Esophagus muscularis mucosa (tissue), 4 donors: ENCODE data around the gene TMCC2. TPM values are rescaled to one million over a fixed set of nuclear protein-coding genes. Genes with fewer than 3 reads are reported as not detected.

Experiments
- DNase-seq: peaks from one replicate; pipeline ENCODE4 v3.0.0-alpha.2; 2017; ENCODE audit errors: extremely low spot score
- H3K27ac ChIP-seq, 4 donors: fragments of 200-600 bp; sonication (generic); replicated peaks in 1 of 4; 1 replicate in 3 of 4; 2 replicates in 1 of 4; pipeline ENCODE4 v1.5.1; 2016 to 2019; ENCODE audit warnings: mild to moderate bottlenecking in 1 of 4
- H3K27me3 ChIP-seq, 4 donors: fragments of 200-600 bp; sonication (generic); one replicate each; pipeline versions ENCODE4 v1.5.1 to v1.6.0; 2016 to 2019
- H3K36me3 ChIP-seq, 4 donors: fragments of 200-600 bp; sonication (generic); one replicate each; pipeline ENCODE4 v1.5.1; 2016 to 2019
- H3K4me1 ChIP-seq, 4 donors: fragments of 200-600 bp; sonication (generic); one replicate each; pipeline ENCODE4 v1.5.1; 2016 to 2019
- H3K4me3 ChIP-seq, 4 donors: fragments of 200-600 bp; sonication (generic); 1 replicate in 2 of 4; 2 replicates in 2 of 4; pipeline ENCODE4 v1.5.1; 2016 to 2019; ENCODE audit warnings: mild to moderate bottlenecking in 4 of 4, moderate library complexity in 1 of 4
- H3K9me3 ChIP-seq, 4 donors: fragments of 200-600 bp; sonication (generic); 1 replicate in 3 of 4; 2 replicates in 1 of 4; pipeline ENCODE4 v1.5.1; 2016 to 2019
- CTCF ChIP-seq, 3 experiments: fragments of 200-600 bp in 2 of 3; fragments of 450-650 bp in 1 of 3; sonication (generic) in 2 of 3; IDR thresholded peaks; one replicate each; pipeline ENCODE4 v1.5.1; 2017 to 2019; ENCODE audit warnings: antibody characterized with exemption in 3 of 3, mild to moderate bottlenecking in 2 of 3, moderate library complexity in 1 of 3
- EP300 ChIP-seq: sonication (generic); formaldehyde crosslinking; IDR thresholded peaks from one replicate; pipeline ENCODE4 v1.6.1; 2017; ENCODE audit warnings: antibody characterized with exemption
- POLR2A ChIP-seq: fragments of 450-650 bp; IDR thresholded peaks from one replicate; pipeline ENCODE4 v1.6.1; 2017; ENCODE audit warnings: antibody characterized with exemption, moderate library complexity, mild to moderate bottlenecking, low read depth
- POLR2AphosphoS5 ChIP-seq, 2 donors: sonication (generic); formaldehyde crosslinking; IDR thresholded peaks; one replicate each; pipeline ENCODE4 v1.6.1; 2017; ENCODE audit warnings: antibody characterized with exemption in 2 of 2
- WGBS: methylation state at CpG from one replicate; pipeline ENCODE4 v1.1.5; 2018; 5-methylcytosine and 5-hydroxymethylcytosine counted together
- intact Hi-C: fragments of 100-400 bp; cut with DNase I; formaldehyde crosslinking; loops from one replicate; pipeline ENCODE4 v1.15.1; 2023
- total RNA-seq, 4 donors: library from RNA; depleted of rRNA; stranded (reverse); fragments of >200 nt; gene quantifications; one replicate each; pipeline versions ENCODE4 v1.1.0 to v1.2.1, GENCODE V29; 2016

Gene TMCC2
- total RNA-seq, 4 donors from 2014 or later = 4.1 to 8.2 (median 5.9) TPM

- intact Hi-C loops = no loop called here
- no peak for DNase-seq
- WGBS = 87% methylated on average over 8 of the region's 8 CpGs
- Histone ChIP-seq H3K9me3 (no peaks in the 10 kb centered on the region), H3K27me3 (no peaks in the 10 kb centered on the region), H3K4me3 (no peak overlapping the region), H3K27ac (no peak overlapping the region), H3K4me1 (peaks cover 15 to 34% (median 23%) of the 10 kb centered on the region in 4 donors), H3K36me3 (peaks cover 0 to 20% (median 8%) of the 10 kb centered on the region in 4 donors)
- TF ChIP-seq CTCF (IDR thresholded peaks at IDR 0.05) (no peak), POLR2A (no peak), EP300 (no peak), POLR2AphosphoS5 (IDR thresholded peaks at IDR 0.05) (no peak)
These were observed 39.7 kb downstream of the TMCC2 start for GRCh38 chr1:205267306-205267902.

- no peak overlapping the region for H3K4me3 ChIP-seq
- DNase-seq = no peak
- WGBS = 93% methylated on average over 48 of the region's 48 CpGs
- no peaks in the 10 kb centered on the region for H3K27me3 ChIP-seq
- intact Hi-C loops = no loop called here
- H3K9me3 ChIP-seq = no peaks in the 10 kb centered on the region
- TF ChIP-seq EP300 = no peak
- no peak for TF ChIP-seq POLR2A
- TF ChIP-seq CTCF (IDR thresholded peaks at IDR 0.05) = no peak
- no peak for TF ChIP-seq POLR2AphosphoS5 (IDR thresholded peaks at IDR 0.05)
- H3K36me3 ChIP-seq = peaks cover 0 to 23% (median 11%) of the 10 kb centered on the region in 4 donors
- peaks cover 13 to 34% (median 25%) of the 10 kb centered on the region in 4 donors for H3K4me1 ChIP-seq
- H3K27ac ChIP-seq = no peak overlapping the region
These were observed 41.3 kb downstream of the TMCC2 start for GRCh38 chr1:205268846-205269680.

GRCh38 chr1:205269711-205270110 lies 42.0 kb downstream of the TMCC2 start:
- Histone ChIP-seq H3K9me3 (no peaks in the 10 kb centered on the region), H3K4me3 (no peak overlapping the region), H3K27ac (no peak overlapping the region), H3K36me3 (peaks cover 0 to 23% (median 11%) of the 10 kb centered on the region in 4 donors), H3K27me3 (no peaks in the 10 kb centered on the region), H3K4me1 (peaks cover 13 to 34% (median 26%) of the 10 kb centered on the region in 4 donors)
- no peak for DNase-seq
- intact Hi-C loops = no loop called here
- WGBS = 100% methylated on average over 7 of the region's 8 CpGs
- TF ChIP-seq EP300 (no peak), POLR2A (no peak), POLR2AphosphoS5 (IDR thresholded peaks at IDR 0.05) (no peak), CTCF (IDR thresholded peaks at IDR 0.05) (no peak)

- intact Hi-C loops = no loop called here
These were observed 42.5 kb downstream of the TMCC2 start for GRCh38 chr1:205270271-205270670.

More at GRCh38 chr1:205270271-205270670, 42.5 kb downstream of the TMCC2 start:
- no peaks in the 10 kb centered on the region for H3K27me3 ChIP-seq
- peaks cover 0 to 23% (median 11%) of the 10 kb centered on the region in 4 donors for H3K36me3 ChIP-seq
- 87% methylated on average over 7 of the region's 7 CpGs for WGBS
- no peaks in the 10 kb centered on the region for H3K9me3 ChIP-seq
- H3K4me3 ChIP-seq = no peak overlapping the region
- no peak overlapping the region for H3K27ac ChIP-seq
- peaks cover 13 to 34% (median 26%) of the 10 kb centered on the region in 4 donors for H3K4me1 ChIP-seq
- TF ChIP-seq POLR2A (no peak), EP300 (no peak), POLR2AphosphoS5 (IDR thresholded peaks at IDR 0.05) (no peak), CTCF (IDR thresholded peaks at IDR 0.05) (no peak)
- no peak for DNase-seq
